Inferior parietal cortex (tissue), 1 donor: Measurements from ENCODE around the gene CSNK2A2.

Source experiments
- DNase-seq: peaks from one replicate; pipeline ENCODE4 v3.0.0-alpha.2; 2016; ENCODE audit errors: extremely low spot score

CSNK2A2 gene

DNA sequence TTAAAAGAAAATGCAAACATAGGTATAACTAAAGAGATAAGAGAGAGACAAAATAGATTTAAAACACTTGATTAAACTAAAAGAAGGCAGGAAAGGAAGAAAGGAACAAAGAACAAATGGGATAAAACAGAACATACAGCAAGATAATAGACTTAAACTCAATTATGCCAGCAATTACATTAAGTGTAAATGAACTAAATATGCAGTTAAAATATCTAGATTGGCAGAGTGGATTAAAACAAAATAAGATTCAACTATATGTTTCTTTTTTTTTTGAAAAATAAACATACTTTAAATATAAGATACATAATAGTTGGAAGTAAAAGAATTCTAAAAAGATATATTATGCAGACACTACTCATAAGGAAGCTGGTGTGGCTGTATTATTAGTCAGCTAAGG, 59.1 kb downstream of the CSNK2A2 start:
- no peak for DNase-seq

DNA sequence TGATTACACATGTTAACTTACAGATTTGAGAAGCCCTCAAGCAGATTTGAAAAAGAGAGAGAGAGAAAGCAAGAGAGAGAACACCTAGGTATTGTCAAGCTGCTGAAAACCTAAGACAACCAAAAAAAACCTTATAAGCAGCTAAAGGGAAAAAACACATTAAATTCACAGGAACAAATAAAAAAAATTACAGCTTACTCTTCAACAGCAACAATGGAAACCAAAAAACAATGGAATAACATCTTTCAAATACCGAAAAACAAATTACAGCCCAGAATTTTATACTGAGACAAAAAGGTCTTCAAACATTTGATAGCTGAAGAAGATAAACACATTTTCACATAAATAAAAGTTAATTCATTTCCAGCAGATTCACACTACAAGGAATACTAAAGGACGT, 60.3 kb downstream of the CSNK2A2 start:
- DNase-seq: no peak

DNA sequence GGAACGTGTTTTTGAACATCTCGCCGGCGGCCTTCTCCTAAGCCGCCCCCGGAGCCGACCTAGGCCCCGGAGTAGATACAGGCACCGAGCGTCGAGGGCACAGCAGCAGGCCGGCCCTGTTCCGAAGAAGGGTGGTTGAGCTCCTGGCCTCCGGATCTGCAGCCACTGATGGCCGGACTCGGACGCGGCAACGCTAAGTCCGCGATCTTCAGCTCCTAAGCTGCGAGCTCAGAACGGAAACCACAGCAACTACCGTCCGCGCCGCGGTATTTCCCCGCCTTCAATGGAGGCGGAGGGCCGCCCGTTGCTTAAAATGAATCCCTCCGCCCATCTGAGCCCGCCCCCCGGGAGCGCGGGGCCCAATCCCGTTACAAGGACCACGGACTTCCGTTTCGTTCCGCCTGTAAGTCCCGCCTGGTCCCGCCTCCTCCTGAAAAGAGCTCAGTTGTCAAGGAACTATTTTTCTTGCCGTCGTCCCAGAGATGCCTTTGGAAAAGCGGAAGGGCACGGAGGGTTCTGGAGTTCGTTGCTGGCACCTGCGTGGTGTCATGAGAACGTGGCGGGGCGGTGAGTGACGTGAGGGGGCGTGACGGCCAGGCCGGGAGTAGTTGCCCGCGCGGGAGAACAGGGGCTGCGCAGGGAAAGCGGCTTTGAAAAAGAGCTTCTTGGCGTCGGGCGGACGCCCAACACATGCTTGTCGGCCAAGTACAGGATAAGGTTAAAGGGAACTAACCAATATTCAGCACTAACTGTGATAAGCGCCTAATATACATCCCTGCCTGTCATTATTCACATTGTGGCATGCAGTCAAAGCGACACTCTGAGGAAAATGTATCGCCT, 68.6 kb downstream of the CSNK2A2 start, which contains the start of gene CFAP20:
CFAP20 (minus strand) TSS at position 285 of the 840 bp plus-strand sequence; CDS start at position 19, 266 bp downstream.
- DNase-seq: peak; percentile 98

DNA sequence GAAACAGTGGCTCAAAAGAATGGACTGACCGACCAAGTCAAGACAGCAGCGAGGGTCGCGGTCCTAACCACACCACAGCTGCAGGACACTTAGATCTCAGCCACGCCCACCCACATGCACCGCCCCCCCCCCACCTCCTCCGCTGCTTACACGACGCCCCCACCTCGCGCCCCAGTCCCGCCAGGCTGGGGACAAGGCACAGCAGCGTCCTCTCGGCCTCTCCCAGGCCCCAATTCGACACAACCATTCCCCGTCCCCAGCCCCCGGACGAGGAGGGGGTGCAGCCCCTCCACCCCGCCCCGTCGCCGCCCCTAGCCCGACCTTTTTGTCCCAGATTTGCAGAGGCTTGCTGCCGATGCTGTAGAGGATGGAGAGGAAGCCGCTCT, 69.2 kb downstream of the CSNK2A2 start:
- no peak for DNase-seq

DNA sequence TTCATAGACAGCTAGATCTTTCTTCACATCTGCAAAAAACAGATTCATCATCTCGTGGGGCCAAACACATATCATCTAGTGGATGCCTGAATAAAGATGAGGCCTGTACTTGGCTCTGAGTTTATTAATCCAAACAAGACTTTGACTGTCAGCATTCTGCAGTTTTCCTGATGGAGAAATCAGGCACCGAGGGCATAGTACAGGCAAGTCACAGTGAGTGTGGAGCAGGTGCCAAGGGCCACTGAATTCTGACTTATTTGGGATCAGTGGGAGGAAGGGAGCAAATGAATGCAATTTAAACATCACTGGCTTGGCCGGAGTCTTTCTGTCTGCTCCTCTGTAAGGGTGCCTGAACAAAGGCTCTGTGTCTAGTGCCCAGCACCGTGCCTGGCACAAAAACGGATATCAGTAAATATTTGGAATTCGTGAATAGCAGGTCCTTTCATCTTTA, 69.7 kb downstream of the CSNK2A2 start:
- DNase-seq: peak; percentile 55

DNA sequence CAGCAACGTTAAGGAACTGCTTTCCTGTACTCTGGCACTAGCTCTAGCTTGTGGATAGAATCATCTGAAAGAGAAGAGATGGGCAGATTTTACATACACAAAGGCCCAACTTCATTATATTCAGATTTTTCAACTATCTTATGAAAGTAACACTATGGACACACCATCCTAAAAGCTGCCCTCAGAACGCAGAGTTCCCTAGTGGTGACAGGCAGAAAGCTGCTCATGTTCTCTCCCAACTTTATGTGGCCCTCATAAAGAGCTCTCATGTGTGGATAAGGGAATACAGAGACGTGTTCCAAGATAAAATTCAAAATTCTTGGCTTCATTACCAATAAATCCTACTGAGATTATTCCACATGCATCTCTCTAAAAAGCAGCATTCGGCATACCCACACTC, 70.3 kb downstream of the CSNK2A2 start:
- DNase-seq: no peak

DNA sequence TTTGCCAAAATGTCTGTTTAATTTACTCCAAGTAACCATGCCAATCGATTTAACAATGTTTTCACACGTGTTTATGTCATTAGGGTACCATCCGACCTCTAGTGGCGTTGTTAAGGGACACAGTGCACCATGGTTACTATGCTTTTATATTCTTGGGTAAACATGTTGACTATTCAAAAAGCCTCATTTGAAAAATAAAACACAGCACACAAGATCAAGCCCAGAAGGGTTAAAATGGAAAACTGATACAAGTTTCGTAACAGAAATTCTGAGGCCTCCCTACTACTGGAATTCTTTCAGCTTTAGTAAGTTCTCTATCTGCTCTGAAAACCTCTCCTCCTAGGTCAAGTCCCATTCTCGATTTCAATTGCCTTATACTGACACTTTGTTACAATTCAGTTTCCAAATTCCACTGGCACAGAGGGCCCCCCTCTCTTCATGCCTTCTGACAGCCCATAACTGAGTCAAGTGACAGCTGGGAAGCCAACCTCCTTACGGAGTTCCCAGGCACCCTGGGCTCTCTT, 70.8 kb downstream of the CSNK2A2 start:
- peak; percentile 65 for DNase-seq

DNA sequence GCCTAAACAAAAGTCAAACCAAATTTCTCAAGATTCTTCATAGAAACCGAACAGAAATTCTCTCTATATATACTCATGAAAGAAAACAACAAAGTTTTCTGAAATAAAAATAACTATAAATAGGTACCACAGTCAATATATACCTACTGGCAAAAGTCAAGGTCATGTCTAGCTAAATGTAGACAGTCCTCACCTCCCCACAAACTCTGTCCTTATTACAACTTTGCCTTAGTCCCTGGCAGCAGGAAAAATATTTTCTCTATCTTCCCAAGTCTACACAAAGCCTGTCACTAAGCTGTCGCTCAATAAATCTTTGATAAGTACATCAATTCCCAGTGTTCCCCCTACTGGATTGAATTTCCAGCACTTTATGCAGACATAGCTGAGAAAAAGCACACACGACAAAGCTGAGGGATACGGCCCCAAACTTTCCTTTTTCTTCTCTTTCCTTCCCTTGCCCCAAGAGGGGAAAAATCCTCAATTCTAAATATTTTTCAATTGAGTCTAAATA, 71.4 kb downstream of the CSNK2A2 start:
- no peak for DNase-seq

DNA sequence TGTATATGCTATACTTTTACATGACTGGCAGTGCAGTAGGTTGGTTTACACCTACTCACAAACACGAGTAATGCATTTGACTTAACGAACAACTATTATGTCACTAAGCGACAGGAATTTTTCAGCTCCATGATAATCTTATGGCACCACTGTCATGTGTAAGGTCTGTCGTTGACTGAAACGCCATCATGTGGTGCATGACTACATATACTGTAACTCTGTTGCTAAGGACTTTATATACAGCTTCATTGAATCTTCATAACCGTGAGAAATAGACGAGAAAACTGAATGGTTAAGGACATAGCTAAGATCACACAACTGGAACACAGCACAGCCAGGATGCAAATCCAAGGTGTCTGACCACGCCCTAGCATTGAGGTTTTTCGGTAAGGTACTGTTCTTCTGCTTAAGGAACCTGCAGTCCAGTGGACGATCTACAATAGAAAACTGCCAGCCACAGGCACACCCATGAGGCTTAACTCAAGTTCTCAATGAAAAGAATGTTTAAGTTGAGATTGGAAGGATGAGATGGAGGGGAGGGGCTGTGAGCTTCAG, 72.0 kb downstream of the CSNK2A2 start:
- no peak for DNase-seq

DNA sequence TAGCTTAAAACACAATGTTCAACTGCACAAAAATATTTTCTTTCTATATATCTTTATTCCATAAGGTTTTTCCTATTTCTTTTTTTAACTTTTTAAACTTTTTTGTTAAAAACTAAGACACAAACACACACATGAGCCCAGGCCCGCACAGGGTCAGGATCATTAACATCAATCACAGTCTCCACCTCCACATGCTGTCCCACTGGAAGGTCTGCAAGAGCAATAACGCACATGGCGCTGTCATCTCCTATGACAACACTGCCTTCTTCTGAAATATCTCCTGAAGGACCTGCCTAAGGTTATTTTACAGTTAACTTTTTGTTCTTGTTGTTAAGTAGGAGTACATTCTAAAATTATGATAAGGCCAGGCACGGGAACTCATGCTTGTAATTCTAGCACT, 72.9 kb downstream of the CSNK2A2 start:
- no peak for DNase-seq

DNA sequence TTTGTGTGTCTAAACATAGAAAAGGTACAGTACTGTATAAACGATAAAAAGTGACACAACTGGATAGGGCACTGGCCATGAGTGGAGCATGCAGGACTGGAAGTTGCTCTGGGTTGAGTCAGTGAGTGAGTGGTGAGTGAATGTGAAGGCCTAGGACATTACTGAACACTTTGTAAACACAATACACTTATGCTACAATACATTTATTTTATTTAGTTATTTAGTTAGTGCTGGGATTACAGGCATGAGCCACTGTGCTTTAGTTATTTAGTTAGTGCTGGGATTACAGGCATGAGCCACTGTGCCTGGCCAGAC, 73.3 kb downstream of the CSNK2A2 start:
- DNase-seq: no peak

DNA sequence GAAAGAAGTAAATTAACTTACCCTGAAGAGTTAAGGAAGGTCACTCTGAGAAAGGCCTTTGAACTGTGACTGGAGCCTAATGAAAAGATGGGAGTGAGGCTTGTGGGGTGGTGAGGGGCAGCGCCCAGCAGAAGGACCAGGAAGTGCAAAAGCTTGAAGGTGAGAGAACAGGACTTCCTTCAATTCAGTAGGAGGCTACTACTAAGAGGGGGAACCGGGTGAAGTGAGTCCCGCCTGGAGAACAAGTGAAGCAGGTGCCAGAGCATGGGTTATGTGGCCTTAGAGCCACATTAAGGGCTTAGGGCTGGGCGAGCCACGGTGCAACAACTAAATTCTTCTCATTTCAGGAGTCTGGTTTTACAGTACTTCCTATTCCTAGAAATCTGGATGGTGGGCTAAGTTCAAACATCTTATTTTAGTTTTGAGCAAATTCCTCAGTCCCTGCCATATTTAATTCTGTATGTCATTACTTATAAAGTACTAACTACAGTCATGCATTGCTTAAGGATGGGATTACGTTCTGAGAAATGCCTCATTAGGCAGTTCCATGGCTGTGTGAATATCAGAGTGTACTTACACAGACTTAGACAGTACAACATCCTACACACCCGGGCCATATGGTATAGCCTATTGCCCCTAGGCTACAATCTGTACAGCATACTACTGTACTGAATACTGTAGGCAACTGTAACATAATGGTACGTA, 73.9 kb downstream of the CSNK2A2 start:
- DNase-seq: no peak

DNA sequence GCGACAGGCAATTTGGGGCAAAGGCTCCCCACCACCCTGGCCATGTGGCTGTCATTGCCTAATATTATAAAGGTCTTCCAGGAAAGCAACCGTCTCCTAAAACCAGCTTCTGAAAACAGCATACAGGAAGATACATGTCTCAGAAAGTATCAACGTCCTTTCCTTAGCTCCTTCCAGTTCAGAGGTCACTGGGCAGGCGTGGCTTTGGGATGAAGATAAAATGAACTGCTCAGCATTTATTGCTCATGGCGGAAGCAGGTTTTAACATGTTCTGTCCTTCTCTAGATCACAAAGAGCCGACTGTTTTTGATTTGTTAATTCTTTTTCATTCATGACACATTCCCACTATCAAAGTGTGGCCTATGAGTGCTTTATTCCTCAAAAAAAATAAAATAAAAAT, 76.8 kb downstream of the CSNK2A2 start:
- DNase-seq: no peak

DNA sequence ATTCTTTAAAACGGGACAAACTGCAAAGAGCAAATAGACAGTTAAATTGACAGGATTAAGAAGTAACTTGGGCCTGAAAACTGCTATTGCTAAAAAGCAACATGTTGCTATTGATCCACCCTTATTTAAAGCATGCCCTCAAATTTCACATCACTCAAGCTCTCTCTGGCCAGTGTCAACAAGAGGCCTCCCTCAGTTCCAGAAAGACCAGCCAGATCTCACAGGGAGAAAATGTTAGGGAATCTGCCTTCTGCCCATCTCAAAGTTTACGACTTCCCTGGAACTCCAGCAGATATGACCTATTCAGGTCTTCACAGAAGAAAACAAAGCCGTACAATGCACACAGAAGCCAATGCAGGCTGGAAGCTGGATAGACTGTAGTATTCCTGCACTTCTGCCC, 77.7 kb downstream of the CSNK2A2 start:
- DNase-seq: no peak

DNA sequence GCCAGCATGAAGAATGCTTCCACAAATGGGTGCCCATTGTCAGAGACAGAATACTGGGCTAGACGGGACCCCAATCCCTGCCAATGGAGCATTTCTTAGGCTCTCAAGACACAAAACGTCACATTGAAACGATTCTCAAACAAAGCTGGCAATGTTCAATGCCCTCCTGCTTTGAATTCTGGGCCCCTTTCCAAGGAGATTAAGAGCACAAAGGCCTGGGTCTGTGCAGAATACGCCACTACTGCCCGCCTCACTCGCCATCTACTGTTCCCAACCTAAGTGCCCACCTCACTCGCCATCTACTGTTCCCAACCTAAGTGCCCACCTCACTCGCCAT, 78.4 kb downstream of the CSNK2A2 start:
- DNase-seq: no peak

DNA sequence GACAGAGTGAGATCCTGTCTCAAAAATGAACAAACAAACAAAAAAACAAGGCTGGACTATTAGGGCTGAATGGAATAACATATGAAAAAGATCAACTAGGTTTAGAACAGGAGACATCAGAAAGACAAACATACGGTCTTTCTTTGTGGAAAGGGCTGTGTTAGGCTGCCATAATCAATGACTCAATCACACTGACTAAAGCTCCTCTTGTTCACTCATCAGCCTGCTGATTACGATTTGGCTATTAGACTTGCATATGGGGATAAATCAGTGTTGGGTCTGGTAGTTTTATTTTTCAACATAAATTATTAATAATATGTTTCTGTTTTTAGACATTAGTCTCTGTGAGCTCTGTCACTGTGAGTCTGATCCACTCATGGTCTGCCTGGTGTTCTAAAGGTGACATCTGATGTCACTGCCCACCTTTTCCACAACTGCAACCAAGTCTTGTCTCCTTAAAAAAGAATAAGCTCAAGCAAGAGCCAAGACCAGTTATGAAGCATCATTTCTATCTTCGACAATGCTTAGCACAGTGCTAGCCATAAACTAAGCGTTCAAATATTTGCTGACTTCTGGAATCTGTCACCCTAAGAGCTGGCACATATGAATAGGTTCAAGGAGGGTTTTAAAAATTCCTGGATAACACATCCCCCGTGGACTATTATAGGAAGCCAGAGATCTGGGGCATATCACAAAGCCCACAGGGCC, 79.0 kb downstream of the CSNK2A2 start:
- no peak for DNase-seq

DNA sequence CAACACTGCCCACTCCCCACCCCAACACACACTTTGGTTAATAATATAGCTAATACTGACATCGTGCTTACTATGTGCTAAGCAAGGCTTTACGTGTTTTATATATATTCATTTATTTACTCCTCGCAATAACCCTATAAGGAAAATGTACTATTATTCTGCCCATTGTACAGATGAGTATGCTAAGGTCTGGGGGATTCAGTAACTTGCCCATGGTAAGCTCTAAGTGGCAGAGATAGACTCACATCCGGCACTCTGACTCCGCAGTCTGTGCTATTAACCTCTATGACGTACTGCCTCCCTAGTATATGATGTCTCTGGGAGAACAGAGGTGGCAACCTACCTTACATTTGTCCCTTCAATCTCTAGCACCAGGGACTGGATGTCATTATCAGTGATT, 81.4 kb downstream of the CSNK2A2 start:
- DNase-seq: no peak

DNA sequence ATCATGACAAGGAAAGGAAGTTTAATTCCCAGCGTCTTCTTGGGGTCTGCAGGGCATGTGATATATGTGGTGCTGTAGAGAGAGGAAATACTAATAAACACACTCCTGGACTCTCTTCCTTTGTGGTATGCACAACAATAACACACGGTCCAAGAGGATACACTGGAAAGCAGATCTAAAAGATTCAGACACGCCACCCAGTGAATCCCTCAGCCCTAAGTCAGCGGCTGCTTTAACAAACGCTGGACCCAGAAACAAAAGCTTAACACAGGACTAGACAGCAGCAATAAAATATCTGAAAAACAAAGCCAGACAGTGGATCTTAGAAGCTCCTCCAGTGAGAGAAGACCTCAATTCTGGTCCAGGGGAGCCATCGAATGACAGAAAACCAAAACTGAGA, 81.8 kb downstream of the CSNK2A2 start:
- DNase-seq: no peak

DNA sequence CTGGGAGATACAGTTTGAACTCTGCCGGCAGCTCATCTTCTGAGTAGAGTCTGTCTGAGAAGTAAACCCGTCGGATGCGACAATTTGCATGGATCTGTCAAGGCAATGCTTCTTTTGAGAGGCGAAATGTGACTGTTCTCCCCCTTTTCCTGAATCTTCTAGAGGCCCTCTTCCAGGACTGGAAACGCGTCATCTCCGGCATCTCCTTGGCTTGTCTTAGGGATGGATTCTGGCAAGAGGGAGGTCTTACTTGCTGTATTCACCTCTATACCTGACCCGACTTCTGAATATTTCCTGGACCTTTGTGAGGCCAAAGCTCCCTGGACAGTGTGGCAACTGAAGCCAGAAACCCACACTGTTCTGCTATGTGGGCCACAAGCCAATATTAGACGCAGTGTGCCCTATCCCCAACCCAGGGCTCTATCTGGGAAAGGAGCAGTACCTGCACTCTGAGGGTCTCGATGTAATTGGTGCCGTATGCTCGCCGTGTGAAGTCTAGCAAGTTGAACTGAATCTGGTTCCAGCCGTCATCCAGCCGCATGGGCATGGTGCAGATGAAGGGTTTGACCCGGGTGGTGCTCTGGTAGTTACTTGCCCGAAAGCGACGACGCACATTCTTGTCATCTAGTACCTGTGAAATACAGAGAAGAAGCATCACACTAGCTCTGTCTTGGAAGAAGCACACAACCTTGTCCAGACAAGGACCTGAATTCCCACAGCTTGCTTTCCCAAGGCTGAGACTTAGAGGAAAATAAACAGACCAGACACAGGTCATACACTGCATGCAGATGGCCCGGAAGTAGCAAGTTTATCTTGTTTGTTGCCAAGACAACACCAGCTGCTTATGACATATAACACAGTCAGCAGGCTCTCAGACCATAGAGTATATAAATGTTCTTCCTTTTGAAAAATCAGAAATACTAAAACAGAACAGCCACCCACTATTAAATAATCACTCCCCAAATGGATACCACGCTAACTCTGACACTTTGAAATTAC, 82.8 kb downstream of the CSNK2A2 start:
- no peak for DNase-seq

DNA sequence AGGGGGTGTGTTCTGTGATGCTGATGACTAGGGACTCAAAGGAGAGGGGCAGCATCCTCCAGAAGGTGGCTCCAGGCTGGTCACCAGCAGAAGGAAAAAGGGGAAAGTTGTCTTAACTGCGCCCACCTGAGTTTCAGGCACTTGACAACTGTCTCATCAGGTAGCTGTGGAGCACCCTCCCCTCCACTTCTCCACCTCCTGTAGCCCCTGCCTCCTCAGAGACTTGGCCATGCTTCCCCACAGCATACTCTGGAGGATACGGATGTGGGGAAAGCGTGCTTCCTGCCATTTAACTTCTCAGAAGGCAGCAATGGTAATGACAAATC, 86.6 kb downstream of the CSNK2A2 start:
- no peak for DNase-seq
